ENCODE measurements around the gene ZNF70. TPM values are rescaled to one million over a fixed set of nuclear protein-coding genes. Genes with fewer than 3 reads are reported as not detected.

ZNF70 gene
- total RNA-seq, 1 experiment from 2014 or later: 2.3 TPM

DNA sequence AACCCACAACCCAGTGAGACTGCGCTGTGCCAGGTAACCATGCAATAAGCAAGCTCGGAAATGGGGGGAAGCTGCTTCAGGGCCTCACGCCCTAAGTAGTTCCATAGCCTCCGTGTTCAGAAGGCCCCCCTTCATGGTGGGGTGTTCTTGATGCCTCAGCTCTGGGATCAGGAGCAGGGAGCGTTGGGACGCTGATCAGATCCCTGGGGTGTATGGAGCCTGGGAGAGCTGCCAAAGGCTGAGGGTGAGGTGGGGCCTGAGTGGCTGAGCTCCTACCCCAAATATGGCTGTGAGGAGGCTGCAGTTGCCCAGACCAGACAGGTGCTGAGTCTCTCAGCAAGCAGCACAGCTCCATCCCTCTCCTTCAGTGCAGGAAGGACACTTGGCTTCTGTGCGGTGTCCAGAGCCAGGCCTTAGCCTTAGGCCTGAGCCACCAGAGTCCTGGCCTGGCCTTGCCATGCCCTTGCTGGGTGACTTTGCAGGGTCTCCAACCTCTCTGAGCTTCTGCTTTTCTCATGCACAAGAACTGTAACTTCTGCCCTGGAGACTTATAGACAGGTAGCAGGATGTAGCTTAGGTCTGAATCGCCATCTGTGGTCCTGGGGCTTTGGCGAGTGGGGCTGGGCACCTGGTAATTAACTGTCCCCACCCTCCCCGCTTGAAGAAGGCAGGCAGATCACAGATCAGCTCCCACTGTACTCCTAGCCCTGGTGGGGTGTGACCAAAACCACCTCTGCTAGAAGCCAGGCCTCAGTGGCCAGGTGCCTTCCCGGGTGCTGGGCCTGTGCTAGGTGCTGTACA is 27.1 kb upstream of the ZNF70 start:
- TF ChIP-seq, protein P1, sequence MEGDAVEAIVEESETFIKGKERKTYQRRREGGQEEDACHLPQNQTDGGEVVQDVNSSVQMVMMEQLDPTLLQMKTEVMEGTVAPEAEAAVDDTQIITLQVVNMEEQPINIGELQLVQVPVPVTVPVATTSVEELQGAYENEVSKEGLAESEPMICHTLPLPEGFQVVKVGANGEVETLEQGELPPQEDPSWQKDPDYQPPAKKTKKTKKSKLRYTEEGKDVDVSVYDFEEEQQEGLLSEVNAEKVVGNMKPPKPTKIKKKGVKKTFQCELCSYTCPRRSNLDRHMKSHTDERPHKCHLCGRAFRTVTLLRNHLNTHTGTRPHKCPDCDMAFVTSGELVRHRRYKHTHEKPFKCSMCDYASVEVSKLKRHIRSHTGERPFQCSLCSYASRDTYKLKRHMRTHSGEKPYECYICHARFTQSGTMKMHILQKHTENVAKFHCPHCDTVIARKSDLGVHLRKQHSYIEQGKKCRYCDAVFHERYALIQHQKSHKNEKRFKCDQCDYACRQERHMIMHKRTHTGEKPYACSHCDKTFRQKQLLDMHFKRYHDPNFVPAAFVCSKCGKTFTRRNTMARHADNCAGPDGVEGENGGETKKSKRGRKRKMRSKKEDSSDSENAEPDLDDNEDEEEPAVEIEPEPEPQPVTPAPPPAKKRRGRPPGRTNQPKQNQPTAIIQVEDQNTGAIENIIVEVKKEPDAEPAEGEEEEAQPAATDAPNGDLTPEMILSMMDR (conservative IDR thresholded peaks at IDR 0.05; ENCODE audit: low read depth, low read length): no peak
- TF ChIP-seq EZH2 (IDR thresholded peaks at IDR 0.05; ENCODE audit: low read length, unreplicated experiment) (no peak), EZH2phosphoT487 (IDR thresholded peaks at IDR 0.05; ENCODE audit: borderline replicate concordance, low read length) (no peak)
- no TSS peak for BruUV-seq (replicated peaks)
- Histone ChIP-seq H3K4me1 (ENCODE audit: insufficient read depth, low read length) (peaks cover 9% of the 10 kb centered on the region; the same call in 1 of the 2 replicates), H3K4me3 (ENCODE audit: low read length) (no peak overlapping the region), H3K9ac (ENCODE audit: low read length) (no peak overlapping the region), H3K36me3 (ENCODE audit: low read depth, low read length) (no peaks in the 10 kb centered on the region), H3K9me3 (ENCODE audit: low read length) (no peaks in the 10 kb centered on the region), H3K4me2 (ENCODE audit: low read length) (no peak overlapping the region), H3F3A (ENCODE audit: low read length, unreplicated experiment) (no peaks in the 10 kb centered on the region), H3K27ac (ENCODE audit: low read length) (no peak overlapping the region), H4K20me1 (ENCODE audit: low read length) (no peaks in the 10 kb centered on the region), H3K27me3 (ENCODE audit: low read length) (no peaks in the 10 kb centered on the region), H2AFZ (ENCODE audit: low read length) (no peak overlapping the region), H3K79me2 (ENCODE audit: low read length) (no peaks in the 10 kb centered on the region), H3K9me2 (replicated peaks; ENCODE audit: low read length) (no peaks in the 10 kb centered on the region)
- CTCF ChIA-PET: no interaction called here
- no peak for ATAC-seq
- POLR2A ChIA-PET (ENCODE audit: unreplicated experiment): no interaction called here
- no peak for DNase-seq
- intact Hi-C loops (cut with micrococcal nuclease): no loop called here

DNA sequence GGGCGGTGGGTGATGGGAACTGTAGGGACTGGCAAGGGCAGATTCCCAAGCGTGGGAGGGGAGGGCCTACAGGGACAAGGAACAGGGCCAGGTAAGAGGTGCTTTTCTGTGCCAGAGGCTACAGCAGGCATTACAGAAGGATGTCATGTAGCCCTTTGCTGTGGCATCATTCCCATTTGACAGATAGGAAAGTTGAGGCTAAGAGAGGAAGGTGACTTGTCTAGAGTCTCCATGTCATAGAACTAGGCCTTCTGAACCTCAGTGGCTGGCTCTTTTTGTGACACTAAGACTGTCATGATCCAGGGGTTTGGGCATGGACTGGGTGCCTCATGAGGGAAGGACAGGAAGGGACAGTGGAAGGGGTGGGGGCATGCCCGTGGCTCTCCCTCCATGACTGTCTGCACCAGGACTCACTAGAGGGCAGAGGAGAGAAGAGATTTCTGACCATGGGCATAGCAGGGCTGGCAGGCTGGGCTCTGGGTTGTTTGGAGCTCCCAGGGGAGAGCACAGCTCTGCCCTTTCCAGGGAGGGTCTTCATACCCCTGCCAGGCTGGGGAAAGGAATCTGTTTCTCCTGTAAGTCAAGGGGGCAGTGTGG is 25.0 kb upstream of the ZNF70 start:
- no peak for TF ChIP-seq EZH2phosphoT487 (IDR thresholded peaks at IDR 0.05; ENCODE audit: borderline replicate concordance, low read length)
- TF ChIP-seq, protein P1 (conservative IDR thresholded peaks at IDR 0.05; ENCODE audit: low read depth, low read length): no peak
- no peak for TF ChIP-seq EZH2 (IDR thresholded peaks at IDR 0.05; ENCODE audit: low read length, unreplicated experiment)
- H3F3A ChIP-seq (ENCODE audit: low read length, unreplicated experiment): no peaks in the 10 kb centered on the region
- no peak overlapping the region for H3K4me3 ChIP-seq (ENCODE audit: low read length)
- H3K9me3 ChIP-seq (ENCODE audit: low read length): no peaks in the 10 kb centered on the region
- intact Hi-C loops (cut with micrococcal nuclease): no loop called here
- ATAC-seq (no peak), DNase-seq (no peak)
- H3K36me3 ChIP-seq (ENCODE audit: low read depth, low read length): no peaks in the 10 kb centered on the region
- no peaks in the 10 kb centered on the region for H3K27me3 ChIP-seq (ENCODE audit: low read length)
- no peaks in the 10 kb centered on the region for H3K9me2 ChIP-seq (replicated peaks; ENCODE audit: low read length)
- no peak overlapping the region for H3K9ac ChIP-seq (ENCODE audit: low read length)
- no peak overlapping the region for H2AFZ ChIP-seq (ENCODE audit: low read length)
- H3K27ac ChIP-seq (ENCODE audit: low read length): no peak overlapping the region
- no peaks in the 10 kb centered on the region for H3K79me2 ChIP-seq (ENCODE audit: low read length)
- H3K4me2 ChIP-seq (ENCODE audit: low read length): no peak overlapping the region
- no peaks in the 10 kb centered on the region for H4K20me1 ChIP-seq (ENCODE audit: low read length)
- ChIA-PET POLR2A (ENCODE audit: unreplicated experiment) (interaction anchor here (0.6 kb wide), 1 partner anchor 81 kb away, joined by 3 read pairs; no protein-coding TSS in a partner anchor), CTCF (no interaction called here)
- no TSS peak for BruUV-seq (replicated peaks)
- H3K4me1 ChIP-seq (ENCODE audit: insufficient read depth, low read length): no peaks in the 10 kb centered on the region; the same call in 1 of the 2 replicates

DNA sequence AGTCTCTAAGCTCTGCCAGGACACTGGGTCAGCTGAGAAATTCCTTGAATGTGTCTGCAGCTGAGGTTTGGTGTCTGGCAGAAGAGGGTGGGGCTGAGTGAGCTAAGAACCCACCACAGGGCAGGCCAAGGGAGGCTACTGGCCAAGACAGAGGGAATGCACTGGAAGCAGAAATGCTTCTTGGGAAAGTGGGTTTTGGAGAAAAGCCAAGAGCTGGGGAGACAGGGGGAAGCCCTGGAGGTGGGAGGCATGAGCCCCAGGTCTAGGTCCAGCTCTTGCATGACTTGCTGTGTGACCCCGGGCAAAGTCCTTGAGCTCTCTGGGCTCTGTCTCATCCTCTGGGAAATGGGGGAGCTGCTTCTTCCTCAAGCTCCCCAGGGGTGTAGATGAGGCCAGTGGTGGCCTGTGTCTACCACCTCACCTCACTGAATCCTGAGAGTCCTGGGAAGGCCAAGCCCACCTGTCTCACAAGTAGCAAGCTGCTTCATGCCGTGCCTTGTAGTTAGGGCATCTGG is 24.1 kb upstream of the ZNF70 start:
- ChIA-PET CTCF (no interaction called here), POLR2A (ENCODE audit: unreplicated experiment) (no interaction called here)
- intact Hi-C loops (cut with micrococcal nuclease): no loop called here

More for the DNA sequence above, 24.1 kb upstream of the ZNF70 start:
- no peaks in the 10 kb centered on the region for H3F3A ChIP-seq (ENCODE audit: low read length, unreplicated experiment)
- no peak for ATAC-seq
- TF ChIP-seq, protein P1 (conservative IDR thresholded peaks at IDR 0.05; ENCODE audit: low read depth, low read length): no peak
- TF ChIP-seq EZH2phosphoT487 (IDR thresholded peaks at IDR 0.05; ENCODE audit: borderline replicate concordance, low read length) (no peak), EZH2 (IDR thresholded peaks at IDR 0.05; ENCODE audit: low read length, unreplicated experiment) (no peak)
- H3K4me3 ChIP-seq (ENCODE audit: low read length): no peak overlapping the region
- H3K9me3 ChIP-seq (ENCODE audit: low read length): no peaks in the 10 kb centered on the region
- H2AFZ ChIP-seq (ENCODE audit: low read length): no peak overlapping the region
- no peak overlapping the region for H3K4me2 ChIP-seq (ENCODE audit: low read length)
- H3K4me1 ChIP-seq (ENCODE audit: insufficient read depth, low read length): no peaks in the 10 kb centered on the region; the same call in 1 of the 2 replicates
- H3K79me2 ChIP-seq (ENCODE audit: low read length): no peaks in the 10 kb centered on the region
- no peaks in the 10 kb centered on the region for H3K27me3 ChIP-seq (ENCODE audit: low read length)
- no peak overlapping the region for H3K27ac ChIP-seq (ENCODE audit: low read length)
- no peak for DNase-seq
- no TSS peak for BruUV-seq (replicated peaks)
- H3K36me3 ChIP-seq (ENCODE audit: low read depth, low read length): no peaks in the 10 kb centered on the region
- H4K20me1 ChIP-seq (ENCODE audit: low read length): no peaks in the 10 kb centered on the region
- H3K9me2 ChIP-seq (replicated peaks; ENCODE audit: low read length): no peaks in the 10 kb centered on the region
- H3K9ac ChIP-seq (ENCODE audit: low read length): no peak overlapping the region
